HG02970 (cell line): ENCODE data around the gene SYNRG.

Source experiments
- ATAC-seq: cut with Tn5 transposase; IDR thresholded peaks from one replicate; pipeline ENCODE4 v1.9.1; 2021; ENCODE audit warnings: mild to moderate bottlenecking, moderate library complexity, moderate number of reproducible peaks; ENCODE audit not compliant: unreplicated experiment, low FRiP score

Gene SYNRG

DNA sequence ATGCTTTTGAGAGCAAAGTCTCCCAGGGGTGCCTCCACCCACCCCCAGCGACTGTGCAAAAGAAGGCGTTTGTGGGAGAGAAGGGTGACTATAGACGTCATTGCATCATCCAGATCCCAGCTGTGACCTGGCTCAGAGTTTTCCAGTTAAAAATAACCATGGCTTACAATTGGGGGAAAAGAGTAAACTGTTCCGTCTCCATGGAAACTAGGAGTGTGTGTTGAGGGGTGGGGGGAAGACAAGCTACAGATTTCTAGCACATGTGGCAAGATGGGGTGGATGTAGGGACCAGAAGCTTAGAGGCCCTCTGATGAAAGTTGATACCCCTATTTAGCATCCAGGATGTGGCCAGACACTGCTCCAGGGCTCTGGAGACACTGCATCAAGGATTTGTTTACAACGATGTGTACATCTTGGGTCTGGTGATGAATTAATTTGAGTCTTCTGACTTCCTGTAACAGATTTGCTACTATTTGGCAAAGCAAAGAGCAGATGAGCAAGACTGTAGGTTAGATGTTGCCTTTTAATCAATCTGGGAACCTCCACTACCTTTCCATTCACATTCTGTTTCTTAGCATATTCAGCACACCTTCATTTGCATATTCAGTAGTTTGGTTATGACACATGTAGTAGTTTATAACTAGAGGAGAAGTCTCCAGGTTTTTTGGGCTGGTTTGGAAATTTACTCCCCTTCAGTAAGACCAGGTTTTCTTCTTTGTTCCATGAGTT lies 125.7 kb downstream of the SYNRG start:
- ATAC-seq: no peak

DNA sequence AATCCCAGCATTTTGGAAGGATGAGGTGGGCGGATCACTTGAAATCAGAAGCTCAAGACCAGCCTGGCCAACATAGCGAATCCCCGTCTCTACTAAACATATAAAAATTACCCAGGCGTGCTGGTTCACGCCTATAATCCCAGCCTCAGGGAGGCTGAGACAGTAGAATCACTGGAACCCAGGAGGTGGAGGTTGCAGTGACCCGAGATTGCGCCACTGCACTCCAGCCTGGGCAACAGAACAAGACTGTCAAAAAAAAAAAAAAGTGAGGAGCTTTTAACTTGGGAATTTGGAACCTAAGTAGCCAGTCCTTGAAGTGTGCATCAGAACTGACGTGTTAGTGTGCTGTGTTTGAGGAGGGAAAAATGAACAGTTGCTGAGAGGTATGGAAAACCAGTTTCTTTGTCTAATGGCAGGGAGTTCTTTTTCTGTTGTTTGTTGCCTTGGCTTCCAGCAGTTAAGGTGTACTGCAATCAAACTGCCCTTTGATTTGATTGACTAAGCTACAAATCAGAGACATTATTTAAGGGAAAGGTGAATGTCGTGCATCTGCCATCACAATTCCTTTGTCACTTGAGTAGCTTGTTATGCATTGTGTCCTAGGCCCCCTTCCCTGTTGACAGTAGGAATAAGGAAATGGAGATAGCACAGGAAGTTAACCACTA lies 128.1 kb downstream of the SYNRG start:
- no peak for ATAC-seq

DNA sequence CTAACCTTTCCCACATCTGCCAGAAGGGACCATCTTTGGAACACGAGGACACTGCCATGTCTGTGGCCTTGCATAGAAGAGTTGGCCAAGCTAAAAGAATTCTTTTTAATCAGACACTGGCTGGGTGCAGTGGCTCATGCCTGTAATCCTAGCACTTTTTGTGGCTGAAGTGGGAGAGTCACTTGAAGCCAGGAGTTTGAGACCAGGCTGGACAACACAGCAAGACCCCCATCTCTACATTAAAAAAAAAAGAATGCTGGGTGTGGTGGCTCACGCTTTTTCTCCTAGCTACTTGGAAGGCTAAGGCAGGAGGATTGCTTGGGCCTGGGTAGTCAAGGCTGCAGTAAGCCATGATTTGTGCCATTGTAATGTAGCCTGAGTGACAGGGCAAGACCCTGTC lies 128.8 kb downstream of the SYNRG start:
- ATAC-seq: no peak

DNA sequence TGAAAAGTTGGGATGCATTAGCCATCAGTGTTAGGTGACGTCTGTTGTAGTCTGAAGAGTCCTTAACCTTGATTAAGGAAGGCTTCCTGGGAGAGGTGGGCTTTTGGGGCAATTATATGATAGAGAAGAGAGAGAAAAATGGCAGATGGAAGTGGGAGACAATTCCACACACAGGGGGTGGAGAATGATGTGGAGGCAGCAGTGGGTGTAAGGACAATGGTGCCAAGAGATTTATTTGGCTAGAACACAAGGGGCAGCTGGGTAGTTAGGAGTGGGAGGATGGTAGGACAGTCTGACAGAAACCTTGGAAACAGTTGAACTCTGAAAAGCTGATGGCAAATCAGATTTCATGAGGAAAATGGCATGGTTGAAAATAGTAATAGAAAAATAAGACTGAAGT lies 130.2 kb downstream of the SYNRG start:
- ATAC-seq: no peak

DNA sequence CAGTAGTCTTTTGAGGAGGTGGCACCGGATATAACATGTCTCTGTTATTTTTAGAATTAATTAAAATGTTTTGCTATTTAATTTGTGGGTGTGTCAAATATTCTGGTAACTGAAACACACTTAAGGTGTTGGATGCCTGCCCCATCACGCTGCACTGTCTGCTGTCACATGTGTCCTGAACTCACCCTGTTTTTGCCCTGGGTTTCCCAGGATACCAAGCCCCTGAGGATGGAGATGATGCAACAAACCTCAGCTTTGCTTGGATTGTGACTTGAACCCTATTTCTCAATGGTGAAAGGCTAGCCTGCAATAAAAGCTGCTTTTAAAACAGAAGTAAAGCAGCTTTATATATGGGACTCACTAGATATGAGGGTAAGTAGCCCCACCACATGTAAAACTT lies 131.0 kb downstream of the SYNRG start:
- no peak for ATAC-seq

DNA sequence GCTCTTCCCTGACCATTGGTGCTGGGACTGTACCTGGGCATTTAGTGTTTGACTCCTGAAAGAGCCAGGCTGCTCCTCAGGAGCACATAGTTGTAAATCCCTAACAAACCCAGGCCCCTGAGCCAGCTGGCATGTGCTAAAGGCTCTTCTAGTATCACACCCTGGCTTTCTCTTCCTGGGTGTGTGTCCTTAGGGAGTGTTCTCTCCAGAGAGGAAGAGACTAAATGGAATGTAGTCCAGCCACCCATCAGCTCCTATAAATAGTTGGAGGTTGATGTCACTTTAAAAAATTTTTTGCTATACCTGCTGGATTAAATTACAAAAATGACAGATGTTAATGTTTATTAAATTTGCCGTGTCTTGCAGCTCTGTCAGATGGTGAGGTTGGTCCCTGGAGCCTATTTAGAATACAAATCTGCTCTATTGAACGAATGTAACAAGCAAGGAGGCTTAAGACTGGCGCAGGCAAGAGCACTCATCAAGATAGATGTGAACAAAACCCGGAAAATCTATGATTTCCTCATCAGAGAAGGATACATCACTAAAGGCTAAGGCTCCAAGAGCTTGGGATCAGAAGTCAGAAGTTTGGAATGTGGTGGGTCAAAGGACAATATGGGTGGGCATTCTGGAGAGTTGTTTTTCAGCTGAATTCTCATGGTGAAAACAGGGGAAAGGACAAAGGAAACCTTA lies 132.6 kb downstream of the SYNRG start:
- no peak for ATAC-seq

DNA sequence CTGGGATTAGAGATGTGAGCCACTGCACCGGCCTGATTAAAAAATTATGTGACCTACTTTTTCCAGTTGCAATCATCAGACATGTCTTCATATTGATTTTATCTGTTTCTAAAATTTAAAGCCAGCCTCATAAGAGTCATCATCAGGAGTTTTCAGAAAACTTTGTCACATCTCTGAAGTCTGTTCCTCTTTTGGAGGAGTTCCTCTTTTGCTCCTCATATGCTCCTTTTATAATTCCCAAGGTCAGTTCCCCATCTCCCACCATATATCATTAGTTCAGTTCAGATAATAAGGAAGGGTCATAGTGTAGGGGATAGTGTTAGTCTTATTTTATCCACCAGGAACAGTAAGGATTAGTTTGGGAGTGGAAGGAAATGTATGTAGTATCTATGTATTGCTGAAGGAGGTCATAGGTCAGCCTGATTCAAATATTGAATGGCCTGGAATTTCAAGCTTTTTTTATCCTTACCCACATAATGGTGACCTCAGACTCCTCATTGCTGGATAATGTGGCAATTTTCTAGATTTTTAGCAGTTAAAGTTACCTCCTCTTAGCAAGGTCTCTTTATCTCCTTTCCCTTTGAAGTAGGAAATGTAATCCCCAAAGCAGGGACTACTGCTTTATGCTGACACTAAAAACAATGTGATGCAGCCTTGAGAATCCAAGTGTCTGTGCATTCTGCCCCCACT lies 133.3 kb downstream of the SYNRG start:
- no peak for ATAC-seq

DNA sequence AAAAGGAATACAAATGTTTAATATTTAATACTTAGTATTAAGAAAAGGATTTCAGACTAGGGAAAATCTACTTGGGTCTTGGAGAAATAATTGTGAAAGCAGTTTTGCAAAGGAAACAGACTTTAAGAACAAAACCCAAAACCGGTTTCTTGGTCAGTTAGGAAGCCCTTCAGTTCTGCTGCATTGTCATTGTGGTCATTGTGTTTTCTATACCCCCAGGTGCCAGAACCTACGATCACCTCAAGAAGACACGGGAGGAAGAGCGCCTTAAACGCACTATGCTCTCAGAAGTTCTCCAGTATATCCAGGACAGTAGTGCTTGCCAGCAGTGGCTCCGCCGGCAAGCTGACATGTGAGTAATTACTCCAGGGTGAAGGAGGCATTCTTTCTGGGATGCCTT lies 139.0 kb downstream of the SYNRG start:
- no peak for ATAC-seq

DNA sequence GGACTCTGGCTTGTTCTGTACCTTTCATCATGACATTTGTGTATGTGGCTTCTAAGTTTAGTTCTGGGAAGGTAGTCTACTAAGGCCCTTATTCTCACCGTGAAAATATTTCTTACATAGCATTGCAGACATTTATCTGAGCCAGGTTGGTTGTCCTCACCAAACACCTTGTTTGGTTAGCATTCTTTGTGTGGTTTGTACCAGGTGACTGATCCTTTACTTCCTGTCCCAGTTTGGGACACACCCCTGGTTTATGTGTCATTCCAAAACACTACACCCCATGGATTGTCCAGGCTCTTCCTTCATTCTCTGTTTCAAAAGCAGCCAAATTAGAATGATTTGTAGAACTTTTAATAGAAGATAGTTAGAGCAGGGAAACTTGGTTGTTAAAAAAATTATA lies 142.7 kb downstream of the SYNRG start:
- ATAC-seq: no peak

DNA sequence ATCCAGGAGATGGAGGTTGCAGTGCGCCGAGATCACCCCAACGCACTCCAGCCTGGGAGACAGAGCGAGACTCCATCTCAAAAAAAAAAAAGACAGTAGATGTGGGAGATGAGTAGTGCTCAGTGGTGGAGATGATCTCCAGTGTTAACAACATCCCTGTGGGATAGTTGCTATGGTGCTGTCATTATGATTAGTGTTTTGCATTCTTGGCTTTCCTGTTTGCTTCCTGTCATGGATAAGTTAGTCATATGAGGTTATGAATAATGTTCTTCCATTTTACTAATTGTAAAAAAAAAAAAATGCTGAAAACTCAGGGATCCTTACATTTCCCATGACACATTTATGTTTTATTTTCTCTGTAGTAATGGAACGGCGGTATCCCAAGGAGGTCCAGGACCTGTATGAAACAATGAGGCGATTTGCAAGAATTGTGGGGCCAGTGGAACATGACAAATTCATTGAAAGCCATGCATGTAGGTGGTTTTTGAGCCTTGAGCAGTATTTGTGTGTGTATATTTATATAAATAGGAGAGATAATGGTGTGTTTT lies 144.1 kb downstream of the SYNRG start:
- ATAC-seq: no peak
